Subcutaneous abdominal adipose tissue (tissue), 5 donors: ENCODE data around the gene SLC25A34.

Experiments used
- H3K27ac ChIP-seq: one replicate; pipeline ENCODE4 v1.7.0; 2013; ENCODE audit warnings: low read depth, mild to moderate bottlenecking, inconsistent platforms, low read length, moderate library complexity
- H3K27me3 ChIP-seq, 5 donors: one replicate each; pipeline ENCODE4 v1.7.0; 2013; ENCODE audit warnings: low read length in 5 of 5, inconsistent platforms in 1 of 5; ENCODE audit not compliant: control insufficient read depth in 5 of 5, insufficient read depth in 4 of 5
- H3K36me3 ChIP-seq, 5 donors: one replicate each; pipeline ENCODE4 v1.7.0; 2013; ENCODE audit warnings: low read length in 5 of 5; ENCODE audit not compliant: control insufficient read depth in 5 of 5, insufficient read depth in 5 of 5
- H3K4me1 ChIP-seq, 5 donors: one replicate each; pipeline ENCODE4 v1.7.0; 2013; ENCODE audit warnings: low read length in 5 of 5, mild to moderate bottlenecking in 3 of 5, moderate library complexity in 1 of 5; ENCODE audit not compliant: control insufficient read depth in 5 of 5, insufficient read depth in 5 of 5
- H3K4me3 ChIP-seq, 5 donors: one replicate each; pipeline ENCODE4 v1.7.0; 2013; ENCODE audit warnings: low read length in 5 of 5, low read depth in 1 of 5
- H3K9ac ChIP-seq, 5 donors: one replicate each; pipeline ENCODE4 v1.7.0; 2013; ENCODE audit warnings: low read length in 5 of 5, mild to moderate bottlenecking in 4 of 5, moderate library complexity in 3 of 5
- H3K9me3 ChIP-seq, 5 donors: one replicate each; pipeline ENCODE4 v1.7.0; 2013; ENCODE audit warnings: low read length in 5 of 5; ENCODE audit not compliant: control insufficient read depth in 5 of 5
- donor health status: healthy.
- donor health status: healthy.
- donor health status: healthy.
- donor health status: healthy.
- donor health status: healthy.

The SLC25A34 gene

DNA sequence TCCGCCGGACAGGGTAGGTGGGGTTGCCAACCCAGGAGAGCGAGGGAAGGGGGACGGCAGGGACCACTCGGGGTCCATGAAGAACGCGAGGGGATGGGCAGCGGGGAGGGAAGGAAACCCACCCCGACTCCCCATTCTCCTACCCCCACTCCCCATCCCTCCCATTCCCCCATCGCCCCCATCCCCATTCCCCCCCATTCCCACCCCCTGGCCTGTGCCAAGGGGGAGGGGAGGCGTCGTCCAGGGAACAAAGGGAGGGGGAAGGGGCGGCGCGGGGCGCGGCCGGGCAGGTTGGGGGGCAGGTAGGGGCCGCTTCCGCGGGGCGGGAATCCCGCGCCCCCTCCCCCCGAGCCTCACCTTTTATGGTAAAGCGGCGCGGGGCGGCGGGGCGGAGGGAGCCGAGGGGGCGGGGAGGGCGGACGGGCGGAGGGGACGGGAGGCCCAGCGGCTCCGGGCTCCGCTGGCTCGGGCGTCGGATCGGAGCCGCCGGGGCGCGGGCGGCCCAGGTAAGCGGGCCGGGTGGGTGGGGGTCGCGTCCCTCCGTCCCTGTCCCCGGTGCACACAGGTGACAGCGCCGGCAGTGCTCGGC lies 22.4 kb downstream of the SLC25A34 start, which contains the start of gene FBLIM1:
Gene FBLIM1 (plus strand): TSS at position 453 of the 589 bp plus-strand sequence. CDS start 6,189 bp downstream, outside the sequence.
- no peak within 1 kb of the TSS for H3K27ac ChIP-seq
- no peaks in the 10 kb centered on the region for H3K9me3 ChIP-seq
- H3K4me3 ChIP-seq, result peak within 1 kb of the TSS in 4 of 5 donors; percentile 48 to 65 (median 58)
- H3K9ac ChIP-seq, result peak within 1 kb of the TSS in 4 of 5 donors; percentile 30 to 76 (median 56)
- peaks cover 0 to 16% (median 8%) of the 10 kb centered on the region in 5 donors for H3K27me3 ChIP-seq
- H3K4me1 ChIP-seq, result peaks cover 6 to 45% (median 29%) of the 10 kb centered on the region in 5 donors
- no peaks in the 10 kb centered on the region for H3K36me3 ChIP-seq

DNA sequence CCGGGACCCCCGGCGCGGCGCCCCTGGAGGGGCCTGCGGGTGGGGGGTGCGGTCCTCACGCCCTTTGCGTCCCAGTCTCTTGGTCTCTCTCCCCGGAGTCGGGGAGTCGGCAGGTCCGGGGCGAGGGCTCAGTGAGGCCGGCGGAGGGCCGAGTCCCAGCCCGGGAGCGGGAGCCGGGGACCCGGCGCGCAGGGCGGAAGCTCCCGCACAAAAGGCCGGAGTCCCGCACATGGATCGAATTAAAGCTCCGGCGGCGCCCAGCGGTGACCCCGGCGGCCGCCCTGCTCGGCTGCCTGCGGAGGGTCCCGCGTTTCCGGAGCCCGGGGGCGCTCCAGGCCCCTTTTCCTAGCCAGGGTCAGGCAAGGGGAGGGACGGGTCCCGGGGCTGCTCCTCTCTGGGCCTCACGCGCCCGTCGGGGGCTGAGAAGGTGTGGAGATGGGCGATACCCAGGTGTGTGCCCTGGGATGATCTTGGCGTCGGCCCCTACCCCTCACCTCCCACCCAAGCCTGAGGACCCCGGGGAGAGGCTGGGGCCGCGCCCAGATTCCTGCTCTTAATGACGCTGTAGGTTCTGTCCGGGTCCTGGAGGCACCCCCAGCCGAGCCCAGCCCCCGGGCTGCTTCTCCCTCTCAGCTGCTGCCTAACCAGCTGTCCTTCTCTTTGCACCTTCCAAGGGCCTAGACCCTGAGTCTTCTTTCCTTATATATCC lies 23.0 kb downstream of the SLC25A34 start:
- Histone ChIP-seq H3K27ac (no peak overlapping the region), H3K9ac (peak overlapping the region in 4 of 5 donors; percentile 30 to 76 (median 56)), H3K4me1 (peaks cover 6 to 45% (median 29%) of the 10 kb centered on the region in 5 donors), H3K4me3 (peak overlapping the region in 4 of 5 donors; percentile 48 to 65 (median 58)), H3K9me3 (no peaks in the 10 kb centered on the region), H3K36me3 (no peaks in the 10 kb centered on the region), H3K27me3 (peaks cover 0 to 16% (median 8%) of the 10 kb centered on the region in 5 donors)

DNA sequence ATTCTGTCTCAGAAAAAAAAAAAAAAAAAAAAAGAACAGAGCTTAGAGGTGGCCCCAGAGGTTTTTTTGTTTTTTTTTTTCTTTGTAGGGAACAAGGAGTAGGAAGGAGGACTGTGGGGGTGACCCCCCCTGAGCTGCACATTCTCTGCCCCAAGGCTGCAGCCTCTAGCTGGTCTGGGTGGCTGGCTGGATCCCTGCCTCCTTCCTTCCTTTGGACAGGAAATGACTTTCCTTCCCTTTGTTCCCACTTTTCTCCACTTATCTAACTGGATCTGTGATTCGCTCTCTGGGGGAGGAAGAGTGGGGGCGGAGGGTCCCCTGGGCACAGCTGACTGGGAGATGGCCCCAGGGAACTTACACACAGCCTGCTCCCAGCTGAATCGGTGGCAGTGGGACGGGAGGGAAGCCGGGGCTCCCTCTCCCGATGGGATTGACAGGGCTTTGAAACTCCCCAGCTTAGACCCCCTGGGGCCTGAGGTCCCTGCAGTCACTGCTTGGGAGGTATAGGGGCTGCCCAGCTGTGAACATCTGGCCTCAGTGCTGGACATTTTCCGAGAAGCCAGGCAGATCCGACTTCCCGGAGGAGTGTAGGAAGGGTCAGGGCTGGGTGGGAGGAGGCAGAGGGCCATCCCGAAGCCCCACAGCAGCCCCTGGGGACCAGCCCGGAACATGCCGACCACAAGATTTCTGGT lies 24.6 kb downstream of the SLC25A34 start:
- Histone ChIP-seq H3K9me3 (no peaks in the 10 kb centered on the region), H3K27me3 (peaks cover 0 to 16% (median 9%) of the 10 kb centered on the region in 5 donors)

DNA sequence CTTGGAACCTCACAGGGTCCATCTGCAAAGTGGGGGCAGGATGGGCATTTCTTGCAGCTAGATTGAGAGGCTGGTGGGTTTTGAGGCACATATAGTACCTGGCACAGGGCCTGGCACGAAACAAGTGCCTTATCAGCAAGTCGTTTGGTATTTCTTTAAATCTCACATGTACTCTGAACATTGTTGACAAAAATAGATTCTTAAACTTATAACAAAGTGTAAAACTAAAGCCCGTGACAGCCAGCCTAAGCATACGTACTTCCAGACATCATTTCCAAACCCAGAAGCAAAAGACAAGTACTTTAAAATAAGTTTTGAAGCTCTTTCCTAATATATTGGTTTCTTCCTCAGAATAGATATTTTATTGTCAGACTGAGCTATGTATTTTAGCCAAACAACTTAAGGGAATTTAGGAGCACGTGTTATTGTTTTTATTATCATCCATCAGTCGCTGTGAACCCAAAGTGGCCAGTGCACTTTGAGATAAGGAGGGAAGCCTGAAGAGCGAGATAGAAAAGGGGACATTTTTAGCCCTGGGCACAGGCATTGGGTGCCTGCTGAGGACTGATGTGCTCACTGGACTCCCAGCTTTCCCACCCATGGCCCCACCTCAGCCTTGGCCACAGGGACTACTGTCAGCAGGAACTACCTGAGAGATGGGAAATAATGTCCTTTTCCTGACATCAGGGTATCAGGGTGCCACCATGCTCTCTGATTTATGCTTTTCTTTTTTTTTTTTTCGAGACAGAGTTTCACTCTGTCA lies 25.5 kb downstream of the SLC25A34 start:
- peaks cover 0 to 13% (median 3%) of the 10 kb centered on the region in 5 donors for H3K36me3 ChIP-seq
- peaks cover 0 to 16% (median 9%) of the 10 kb centered on the region in 5 donors for H3K27me3 ChIP-seq
- H3K27ac ChIP-seq, result peak overlapping the region; percentile 29
- H3K9ac ChIP-seq, result peak overlapping the region in 1 of 5 donors; percentile 38
- no peak overlapping the region for H3K4me3 ChIP-seq
- H3K4me1 ChIP-seq, result peaks cover 9 to 36% (median 25%) of the 10 kb centered on the region in 5 donors
- no peaks in the 10 kb centered on the region for H3K9me3 ChIP-seq

More for the DNA sequence above, 24.6 kb downstream of the SLC25A34 start:
- H3K4me1 ChIP-seq, result peaks cover 9 to 43% (median 29%) of the 10 kb centered on the region in 5 donors
- H3K27ac ChIP-seq, result peak overlapping the region; percentile 29
- peaks cover 0 to 8% (median 3%) of the 10 kb centered on the region in 5 donors for H3K36me3 ChIP-seq
- peak overlapping the region in 2 of 5 donors; percentile 38 to 43 for H3K9ac ChIP-seq
- H3K4me3 ChIP-seq, result peak overlapping the region in 2 of 5 donors; percentile 5 to 7

DNA sequence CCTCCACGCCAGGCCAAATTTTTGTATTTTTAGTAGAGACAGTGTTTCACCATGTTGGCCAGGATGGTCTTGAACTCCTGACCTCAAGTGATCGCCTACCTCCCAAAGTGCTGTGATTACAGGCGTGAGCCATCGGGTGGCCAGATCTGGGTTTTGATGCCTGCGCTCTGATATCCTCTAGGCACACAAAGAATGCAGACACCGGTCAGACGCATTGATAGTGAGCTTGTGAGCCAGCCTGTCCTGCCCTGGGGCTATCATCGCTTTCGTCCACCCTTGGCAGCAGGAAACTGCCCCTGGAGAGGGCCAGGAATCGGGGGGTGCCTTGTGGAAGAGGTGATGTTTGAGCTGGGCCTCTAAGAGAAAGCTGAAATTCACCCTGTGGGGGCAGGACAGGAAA lies 26.5 kb downstream of the SLC25A34 start:
- H3K9me3 ChIP-seq, result no peaks in the 10 kb centered on the region
- H3K9ac ChIP-seq, result no peak overlapping the region
- peaks cover 0 to 13% (median 3%) of the 10 kb centered on the region in 5 donors for H3K36me3 ChIP-seq
- no peak overlapping the region for H3K4me3 ChIP-seq
- peaks cover 0 to 13% (median 7%) of the 10 kb centered on the region in 5 donors for H3K27me3 ChIP-seq
- H3K27ac ChIP-seq, result no peak overlapping the region
- peaks cover 9 to 27% (median 25%) of the 10 kb centered on the region in 5 donors for H3K4me1 ChIP-seq

DNA sequence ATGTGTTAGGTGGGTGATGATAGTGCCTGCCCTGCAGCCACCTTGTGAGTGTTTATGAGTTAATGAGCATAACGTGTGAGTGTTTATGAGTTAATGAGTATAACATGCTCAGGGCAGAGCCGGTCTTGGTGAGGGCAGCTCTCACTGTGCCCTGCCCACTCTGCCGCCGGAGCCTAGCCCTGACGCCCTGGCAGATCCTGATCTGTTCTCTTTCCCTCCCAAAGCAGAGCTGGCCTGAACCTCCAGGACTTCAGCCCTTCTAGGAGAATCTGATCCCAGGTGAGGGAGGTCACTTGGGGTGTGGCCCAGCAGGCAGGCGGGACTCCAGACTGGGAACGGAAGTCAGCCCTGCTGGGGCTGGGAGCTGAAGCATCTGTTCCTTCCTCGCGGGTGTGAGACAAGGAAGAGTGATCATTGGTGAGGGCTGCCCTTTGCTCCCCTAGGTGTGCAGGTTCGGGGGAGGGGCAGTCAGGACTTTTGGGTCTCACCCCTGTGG lies 28.3 kb downstream of the SLC25A34 start:
- Histone ChIP-seq H3K4me1 (peaks cover 9 to 14% (median 12%) of the 10 kb centered on the region in 5 donors), H3K36me3 (peaks cover 0 to 13% (median 4%) of the 10 kb centered on the region in 5 donors), H3K27ac (no peak overlapping the region), H3K27me3 (peaks cover 0 to 6% (median under 1%) of the 10 kb centered on the region in 5 donors), H3K9ac (no peak overlapping the region), H3K9me3 (no peaks in the 10 kb centered on the region), H3K4me3 (no peak overlapping the region)

DNA sequence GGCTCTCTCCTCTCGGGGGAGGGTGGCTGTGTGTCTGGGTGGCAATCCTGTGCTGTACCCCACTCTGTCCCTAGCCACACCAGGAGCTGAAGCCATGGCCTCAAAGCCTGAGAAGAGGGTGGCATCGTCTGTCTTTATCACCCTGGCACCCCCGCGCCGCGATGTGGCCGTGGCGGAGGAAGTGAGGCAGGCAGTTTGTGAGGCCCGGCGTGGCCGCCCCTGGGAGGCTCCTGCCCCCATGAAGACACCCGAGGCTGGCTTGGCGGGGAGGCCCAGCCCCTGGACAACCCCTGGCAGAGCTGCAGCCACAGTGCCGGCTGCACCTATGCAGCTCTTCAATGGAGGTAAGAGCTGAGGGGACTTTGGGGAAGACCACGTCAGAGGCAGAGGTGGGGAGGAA lies 28.8 kb downstream of the SLC25A34 start:
- peaks cover 0 to 6% (median 0%) of the 10 kb centered on the region in 5 donors for H3K27me3 ChIP-seq
- no peak overlapping the region for H3K27ac ChIP-seq
- peaks cover 0 to 13% (median 4%) of the 10 kb centered on the region in 5 donors for H3K36me3 ChIP-seq
- H3K4me1 ChIP-seq, result peaks cover 9 to 11% (median 10%) of the 10 kb centered on the region in 5 donors
- no peak overlapping the region for H3K4me3 ChIP-seq
- no peaks in the 10 kb centered on the region for H3K9me3 ChIP-seq
- H3K9ac ChIP-seq, result peak overlapping the region in 1 of 5 donors; percentile 63

DNA sequence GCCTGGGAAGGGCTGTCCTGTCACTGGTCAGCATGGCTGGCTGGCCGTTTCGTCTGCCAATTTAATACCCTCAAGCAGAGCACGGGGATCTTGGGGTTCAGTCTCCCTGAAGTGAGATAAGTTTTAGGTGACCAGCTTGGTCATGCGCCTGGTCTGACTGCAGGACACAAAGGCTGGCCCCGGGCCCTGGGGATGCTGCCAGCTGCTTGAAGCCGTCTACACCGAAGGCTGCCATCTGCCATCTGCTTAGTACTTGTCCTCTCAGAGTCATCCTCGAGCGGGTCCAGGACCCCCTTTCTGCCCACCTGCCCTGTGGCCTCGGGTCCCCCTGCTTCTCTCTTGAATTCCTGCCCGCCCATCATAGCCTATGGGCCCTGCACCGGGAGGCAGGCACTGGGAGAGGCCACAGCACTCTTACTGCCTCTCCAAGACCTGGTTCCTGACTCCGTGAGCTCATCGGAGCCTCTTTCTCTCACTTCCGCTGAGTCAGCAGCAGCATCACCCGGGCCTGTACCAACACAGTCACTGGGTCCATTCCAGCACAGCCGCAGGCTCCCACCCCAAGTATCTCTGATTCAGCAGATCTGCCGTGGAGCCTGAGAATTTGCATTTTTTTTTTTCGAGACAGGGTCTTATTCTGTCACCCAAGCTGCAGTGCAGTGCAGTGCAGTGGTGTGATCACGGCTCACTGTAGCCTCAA lies 29.6 kb downstream of the SLC25A34 start:
- H3K27ac ChIP-seq, result no peak overlapping the region
- no peaks in the 10 kb centered on the region for H3K9me3 ChIP-seq
- peak overlapping the region in 1 of 5 donors; percentile 63 for H3K9ac ChIP-seq
- H3K36me3 ChIP-seq, result peaks cover 0 to 19% (median 8%) of the 10 kb centered on the region in 5 donors
- H3K27me3 ChIP-seq, result peaks cover 0 to 4% (median 0%) of the 10 kb centered on the region in 5 donors
- no peak overlapping the region for H3K4me3 ChIP-seq
- peaks cover 7 to 8% (median 7%) of the 10 kb centered on the region in 5 donors for H3K4me1 ChIP-seq
